ENCODE measurements around the gene SMIM1. TPM values are rescaled to one million over a fixed set of nuclear protein-coding genes. Genes with fewer than 3 reads are reported as not detected.

Gene SMIM1
- total and polyA plus RNA-seq, 2 donors (not counting 3 experiments of a cell fraction or from before 2014, with no cell fraction given): 1.4 to 2.9 TPM

GRCh38 chr1:3821908-3822307, 49.4 kb downstream of the SMIM1 start:
- Histone ChIP-seq H3K4me2 (ENCODE audit: insufficient read depth, low read length) (no peak overlapping the region), H3K27me3 (ENCODE audit: control insufficient read depth in 2 of 2, insufficient read depth in 2 of 2, low read length in 2 of 2) (no peaks in the 10 kb centered on the region), H3K27ac (ENCODE audit: insufficient read depth, low read depth, low read length) (no peak overlapping the region), H3K36me3 (ENCODE audit: control insufficient read depth in 2 of 2, extremely low read depth in 1 of 2, insufficient read depth in 2 of 2, low read length in 2 of 2) (peaks cover 0 to 10% of the 10 kb centered on the region in 2 experiments), H4K20me1 (replicated peaks; ENCODE audit: control insufficient read depth, extremely low read depth, insufficient read depth, low read length) (no peaks in the 10 kb centered on the region), H3K4me3 (replicated peaks in 1 of 3; ENCODE audit: insufficient read depth in 1 of 3, low read depth in 1 of 3, low read length in 3 of 3) (no peak overlapping the region), H3K9ac (replicated peaks; ENCODE audit: extremely low read depth, insufficient read depth, low read length) (no peak overlapping the region), H3K9me3 (replicated peaks; ENCODE audit: control insufficient read depth, insufficient read depth, low read length) (no peaks in the 10 kb centered on the region), H3K9me1 (replicated peaks; ENCODE audit: control insufficient read depth, extremely low read depth, insufficient read depth, low read length) (no peaks in the 10 kb centered on the region), H3K4me1 (ENCODE audit: control insufficient read depth, extremely low read depth, insufficient read depth, low read length) (no peaks in the 10 kb centered on the region), H3K79me2 (ENCODE audit: control insufficient read depth, insufficient read depth, low read length) (no peaks in the 10 kb centered on the region), H2AFZ (ENCODE audit: low read depth, low read length) (no peak overlapping the region)
- POLR2A ChIA-PET: no interaction called here
- intact Hi-C loops (cut with micrococcal nuclease) (no loop called here), dilution Hi-C loops (cut with MboI; ENCODE audit: extremely low pct_ligation_motif_present, low sequenced_read_pairs) (no loop called here)
- no peak for FAIRE-seq
- no TSS peak for BruUV-seq (replicated peaks)
- DNase-seq (ENCODE audit: low read depth, low spot score): no peak
- CTCF ChIA-PET: no interaction called here
- TF ChIP-seq POLR2AphosphoS5 (IDR thresholded peaks at IDR 0.05; ENCODE audit: insufficient read depth, low read depth, low read length) (no peak), EZH2 (IDR thresholded peaks at IDR 0.05; ENCODE audit: borderline replicate concordance, low read depth, low read length, severe bottlenecking) (no peak), MAX (IDR thresholded peaks at IDR 0.05; ENCODE audit: insufficient read depth, insufficient read length) (no peak), POLR2A (IDR thresholded peaks at IDR 0.05; ENCODE audit: low read depth, low read length) (no peak), FOS (IDR thresholded peaks at IDR 0.05; ENCODE audit: borderline replicate concordance, insufficient read depth, low read length) (no peak)

DNA sequence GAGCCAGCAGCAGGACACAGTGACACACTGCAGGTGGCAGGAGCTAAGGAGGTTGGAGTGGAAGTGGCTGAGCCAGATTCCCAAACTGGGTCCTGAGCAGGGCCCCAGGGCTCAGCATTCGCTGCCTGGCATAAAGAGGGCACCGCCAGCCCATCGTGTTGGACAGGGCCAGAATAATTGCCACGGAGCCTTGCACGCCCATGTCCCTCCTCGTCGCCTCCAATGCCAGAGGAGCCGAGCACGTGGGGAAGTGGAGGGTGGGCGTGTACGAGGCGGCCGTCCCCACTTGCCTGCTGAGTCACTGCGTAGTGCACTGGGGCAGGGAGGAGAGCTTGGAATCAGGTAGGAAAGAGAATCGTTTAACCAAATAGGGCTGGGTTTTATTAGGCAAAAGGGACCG, 49.9 kb downstream of the SMIM1 start:
- H3K27ac ChIP-seq (ENCODE audit: insufficient read depth, low read depth, low read length): no peak overlapping the region
- H3K9ac ChIP-seq (replicated peaks; ENCODE audit: extremely low read depth, insufficient read depth, low read length): no peak overlapping the region
- dilution Hi-C loops (cut with MboI; ENCODE audit: extremely low pct_ligation_motif_present, low sequenced_read_pairs) (no loop called here), intact Hi-C loops (cut with micrococcal nuclease) (no loop called here)
- BruUV-seq (replicated peaks): no TSS peak
- H3K9me1 ChIP-seq (replicated peaks; ENCODE audit: control insufficient read depth, extremely low read depth, insufficient read depth, low read length): no peaks in the 10 kb centered on the region
- CTCF ChIA-PET: no interaction called here
- no peaks in the 10 kb centered on the region for H3K9me3 ChIP-seq (replicated peaks; ENCODE audit: control insufficient read depth, insufficient read depth, low read length)
- no peaks in the 10 kb centered on the region for H4K20me1 ChIP-seq (replicated peaks; ENCODE audit: control insufficient read depth, extremely low read depth, insufficient read depth, low read length)
- POLR2A ChIA-PET: no interaction called here
- H3K36me3 ChIP-seq (ENCODE audit: control insufficient read depth in 2 of 2, extremely low read depth in 1 of 2, insufficient read depth in 2 of 2, low read length in 2 of 2): peaks cover 0 to 13% of the 10 kb centered on the region in 2 experiments
- DNase-seq (ENCODE audit: low read depth, low spot score): no peak
- H2AFZ ChIP-seq (ENCODE audit: low read depth, low read length): no peak overlapping the region
- H3K79me2 ChIP-seq (ENCODE audit: control insufficient read depth, insufficient read depth, low read length): no peaks in the 10 kb centered on the region
- H3K4me3 ChIP-seq (replicated peaks in 1 of 3; ENCODE audit: insufficient read depth in 1 of 3, low read depth in 1 of 3, low read length in 3 of 3): no peak overlapping the region
- H3K4me1 ChIP-seq (ENCODE audit: control insufficient read depth, extremely low read depth, insufficient read depth, low read length): no peaks in the 10 kb centered on the region
- H3K4me2 ChIP-seq (ENCODE audit: insufficient read depth, low read length): no peak overlapping the region
- H3K27me3 ChIP-seq (ENCODE audit: control insufficient read depth in 2 of 2, insufficient read depth in 2 of 2, low read length in 2 of 2): no peaks in the 10 kb centered on the region
- TF ChIP-seq FOS (IDR thresholded peaks at IDR 0.05; ENCODE audit: borderline replicate concordance, insufficient read depth, low read length) (no peak), JUN (IDR thresholded peaks at IDR 0.05; ENCODE audit: borderline replicate concordance, insufficient read depth, insufficient read length, low read depth) (no peak)
- no peak for FAIRE-seq

All from endothelial cell of umbilical vein (primary cell).